VCaP (cell line): ENCODE data around the gene EMC7.

ENCODE experiments used
- H3K27ac ChIP-seq: fragments of 450-650 bp; 2 replicates; pipeline ENCODE4 v1.5.1; 2017
- TF ChIP-seq, protein P1 (sequence below): fragments of 450-650 bp; conservative IDR thresholded peaks from 2 replicates; pipeline ENCODE4 v1.5.1; 2017; ENCODE audit warnings: mild to moderate bottlenecking, moderate library complexity

The EMC7 gene

DNA sequence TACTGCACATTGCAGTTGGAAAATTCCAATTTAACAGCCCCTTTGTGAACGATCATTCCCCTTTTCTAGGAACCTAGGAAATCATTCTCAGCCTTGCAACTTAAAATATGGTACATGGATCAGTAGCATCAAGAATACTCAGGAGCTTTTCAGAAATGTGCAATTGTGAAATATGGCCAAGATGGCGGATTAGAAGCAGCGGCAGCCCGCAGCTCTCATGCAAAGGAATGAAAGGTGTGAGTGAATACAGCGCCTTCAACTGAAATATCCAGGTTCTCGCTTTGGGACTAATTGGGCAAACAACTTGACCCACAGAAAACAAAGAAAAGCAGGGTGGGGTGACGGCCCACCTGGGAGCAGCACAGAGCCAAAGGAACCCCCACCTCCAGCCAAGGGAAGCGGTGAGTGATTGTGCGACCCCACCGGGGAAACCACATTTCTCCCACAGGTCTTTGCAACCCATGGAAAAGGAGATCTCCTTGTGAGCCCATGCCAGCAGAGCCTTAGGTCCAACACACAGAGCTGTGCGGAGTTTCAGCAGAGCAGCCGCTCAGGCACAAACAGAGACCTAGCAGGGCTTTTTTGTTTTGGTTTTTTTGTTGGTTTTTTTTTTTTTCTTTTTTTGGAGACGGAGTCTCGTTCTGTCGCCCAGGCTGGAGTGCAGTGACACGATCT lies 55.1 kb downstream of the EMC7 start:
- no peak overlapping the region for H3K27ac ChIP-seq
- TF ChIP-seq, protein P1, sequence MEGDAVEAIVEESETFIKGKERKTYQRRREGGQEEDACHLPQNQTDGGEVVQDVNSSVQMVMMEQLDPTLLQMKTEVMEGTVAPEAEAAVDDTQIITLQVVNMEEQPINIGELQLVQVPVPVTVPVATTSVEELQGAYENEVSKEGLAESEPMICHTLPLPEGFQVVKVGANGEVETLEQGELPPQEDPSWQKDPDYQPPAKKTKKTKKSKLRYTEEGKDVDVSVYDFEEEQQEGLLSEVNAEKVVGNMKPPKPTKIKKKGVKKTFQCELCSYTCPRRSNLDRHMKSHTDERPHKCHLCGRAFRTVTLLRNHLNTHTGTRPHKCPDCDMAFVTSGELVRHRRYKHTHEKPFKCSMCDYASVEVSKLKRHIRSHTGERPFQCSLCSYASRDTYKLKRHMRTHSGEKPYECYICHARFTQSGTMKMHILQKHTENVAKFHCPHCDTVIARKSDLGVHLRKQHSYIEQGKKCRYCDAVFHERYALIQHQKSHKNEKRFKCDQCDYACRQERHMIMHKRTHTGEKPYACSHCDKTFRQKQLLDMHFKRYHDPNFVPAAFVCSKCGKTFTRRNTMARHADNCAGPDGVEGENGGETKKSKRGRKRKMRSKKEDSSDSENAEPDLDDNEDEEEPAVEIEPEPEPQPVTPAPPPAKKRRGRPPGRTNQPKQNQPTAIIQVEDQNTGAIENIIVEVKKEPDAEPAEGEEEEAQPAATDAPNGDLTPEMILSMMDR, result no peak

DNA sequence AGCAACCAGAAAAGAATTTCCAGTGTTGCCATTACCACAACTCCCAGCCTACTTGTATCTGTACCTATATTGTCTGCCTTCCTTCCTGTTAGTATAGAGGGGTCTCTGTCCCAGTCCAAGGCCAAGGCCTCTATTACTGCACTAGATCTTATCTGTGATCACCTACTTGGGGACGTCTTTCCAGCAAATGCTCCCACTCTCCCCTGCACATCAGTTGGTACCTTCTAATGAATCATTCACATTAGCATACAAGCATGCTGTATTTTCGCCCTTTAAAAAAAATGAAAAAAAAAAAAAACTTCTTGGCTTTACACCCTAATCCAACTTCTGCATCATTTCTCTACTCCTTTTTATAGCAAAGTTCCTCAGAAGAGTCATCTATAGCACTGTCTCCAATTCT lies 57.8 kb downstream of the EMC7 start:
- TF ChIP-seq, protein P1, result no peak

DNA sequence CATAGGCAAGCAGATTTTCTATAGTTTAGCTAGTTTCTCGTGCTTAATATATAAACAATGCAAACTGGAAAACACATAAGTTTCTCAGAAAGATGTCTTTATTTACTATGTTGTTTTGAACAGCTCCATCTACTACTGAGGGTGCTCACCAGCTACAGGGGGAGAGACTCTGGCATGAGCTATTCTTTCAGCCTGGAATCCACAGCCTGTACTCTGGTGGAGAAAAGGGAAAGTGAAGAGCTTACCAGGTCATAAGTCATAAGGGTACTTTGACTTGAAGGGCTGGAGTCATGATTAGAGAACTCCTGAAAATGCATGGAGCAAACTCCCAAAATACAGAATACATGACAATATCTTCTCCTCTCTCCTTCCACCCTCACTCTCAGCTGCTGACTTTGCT lies 58.3 kb downstream of the EMC7 start:
- TF ChIP-seq, protein P1, result no peak
- H3K27ac ChIP-seq, result no peak overlapping the region

More for the DNA sequence above, 57.8 kb downstream of the EMC7 start:
- H3K27ac ChIP-seq, result no peak overlapping the region

DNA sequence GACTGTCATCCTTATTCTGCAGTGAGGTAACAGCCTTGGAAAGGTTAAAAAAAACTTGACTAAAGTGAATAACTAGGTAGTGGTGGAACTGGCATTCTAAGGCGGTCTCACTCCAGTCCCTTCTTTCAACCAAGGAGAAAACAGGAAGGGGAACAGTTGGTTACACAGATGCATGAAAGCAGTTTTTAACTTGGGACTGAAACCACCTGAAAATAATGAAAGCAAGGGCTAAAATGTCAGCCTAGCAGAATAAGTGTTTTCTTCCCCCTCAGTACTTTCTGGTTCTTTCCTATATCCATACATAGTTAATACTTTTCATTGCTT lies 61.9 kb downstream of the EMC7 start:
- peak overlapping the region; percentile 98 for H3K27ac ChIP-seq
- TF ChIP-seq, protein P1, result no peak

DNA sequence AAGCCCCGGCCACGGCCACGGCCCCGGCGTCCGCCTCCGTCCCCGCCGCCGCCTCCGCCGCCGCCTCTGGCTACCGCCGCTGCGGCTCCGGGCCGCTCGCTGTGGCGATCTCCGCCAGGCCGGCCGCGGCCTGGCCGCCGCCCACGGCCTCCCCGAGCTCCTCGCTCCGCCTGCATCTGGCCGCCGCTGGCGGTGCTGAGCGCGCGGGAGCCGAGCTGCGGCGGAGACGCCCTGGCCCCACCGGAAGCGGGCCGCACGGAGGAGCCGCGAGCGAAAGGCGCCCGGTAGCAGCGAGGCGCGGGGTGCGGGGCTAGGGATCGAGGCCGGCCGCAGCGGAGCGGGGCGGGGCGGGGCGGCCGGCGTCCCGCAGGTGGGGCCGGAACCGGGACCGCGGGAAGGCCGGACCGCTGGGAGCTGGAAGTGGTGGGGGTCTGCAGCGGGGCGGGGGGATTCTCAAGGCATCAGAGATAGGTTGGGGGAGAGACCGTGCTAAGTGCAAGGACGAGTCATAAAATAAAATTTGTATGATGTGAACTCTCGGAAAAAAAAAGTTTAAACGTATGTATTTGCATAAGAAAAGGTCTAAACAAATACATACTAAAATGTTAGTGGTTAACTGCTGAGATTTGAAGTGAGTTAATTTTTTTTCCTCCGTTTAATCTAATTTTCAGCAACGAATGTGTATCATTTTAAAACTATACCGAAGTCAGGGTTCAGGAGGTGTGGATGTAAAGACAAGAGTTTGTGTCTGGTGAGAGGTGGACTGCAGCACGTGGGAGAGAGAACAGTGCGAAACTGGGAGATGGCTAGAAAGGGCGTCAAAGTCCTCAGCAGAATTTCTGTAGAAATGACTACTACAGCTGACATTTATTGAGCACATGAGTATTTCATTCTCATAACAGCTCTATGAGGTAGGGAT lies 62.5 kb downstream of the EMC7 start, which contains the start of gene AVEN:
Gene AVEN, minus strand, starts transcription at position 334 of the 919 bp plus-strand sequence. Its CDS starts 158 bp downstream, at position 176.
- TF ChIP-seq, protein P1, result no peak
- peak within 1 kb of the TSS; percentile 98 for H3K27ac ChIP-seq

DNA sequence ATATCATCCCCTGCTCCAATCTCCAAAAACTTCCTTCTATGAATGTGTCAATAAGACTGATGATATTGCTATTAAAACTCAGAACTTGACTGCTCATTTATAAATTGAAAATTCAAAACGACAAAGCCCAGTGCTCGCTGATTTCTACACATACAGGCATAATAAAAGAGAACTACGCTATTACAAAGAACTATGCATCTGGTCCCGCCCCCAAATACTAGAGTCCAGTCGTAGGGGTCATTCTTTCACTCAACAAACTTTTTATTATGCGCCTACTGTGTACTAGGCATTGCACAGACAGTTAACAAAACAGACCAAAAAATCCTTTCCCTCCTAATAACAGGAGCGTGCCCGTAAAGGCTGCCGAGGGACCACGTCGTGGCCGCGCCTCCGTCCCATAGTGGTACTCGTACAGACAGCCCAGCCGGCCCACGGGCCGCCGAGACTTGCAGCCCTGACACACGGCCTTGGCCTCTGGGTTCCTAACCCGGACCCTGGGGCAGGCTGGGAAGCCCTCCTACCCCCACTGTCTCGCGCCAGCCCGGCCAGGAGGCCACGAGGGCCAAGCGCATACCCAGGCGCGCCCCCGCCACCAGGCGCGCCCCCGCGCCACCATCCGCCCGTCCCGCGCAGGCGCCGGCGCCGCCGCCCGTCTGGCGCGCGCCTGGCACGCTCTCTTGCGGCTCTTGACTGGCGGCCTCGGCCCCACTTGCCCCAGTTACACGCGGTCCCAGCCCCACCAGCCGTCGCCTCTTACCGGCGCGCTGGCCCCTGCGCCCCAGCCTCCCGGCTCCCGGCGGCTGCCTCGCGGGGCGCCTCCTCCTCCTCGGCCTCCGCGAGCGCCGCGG lies 63.4 kb downstream of the EMC7 start:
- TF ChIP-seq, protein P1, result no peak
- H3K27ac ChIP-seq, result peak overlapping the region; percentile 98
